Calu3 (cell line): ENCODE results near the gene MEI1. TPM values are rescaled to one million over a fixed set of nuclear protein-coding genes. Genes with fewer than 3 reads are reported as not detected.
"Not testable (repeated sequence)": the region's sequence is repeated elsewhere in the genome, so short reads cannot be mapped to it uniquely, and the experiment has no call there.

Source experiments
- BruUV-seq: library from RNA; stranded (reverse); fragments of 400-500 nt; replicated peaks from 2 replicates; lab custom pipeline; 2021; lab: Mats Ljungman, UMichigan
- CTCF ChIA-PET: fragments of 300-600 bp; sonication (Branson Sonifier 250); formaldehyde crosslinking; loops from one replicate; lab custom pipeline; 2022; ENCODE audit warnings: antibody characterized with exemption; lab: Charles Lee
- DNase-seq: peaks from one replicate; pipeline ENCODE4 v3.0.0; 2022
- H3K27ac Mint-ChIP-seq: one replicate; pipeline ENCODE4 v1.8.0; 2022; ENCODE audit warnings: mixed read lengths; ENCODE audit not compliant: unreplicated experiment
- H3K27me3 Mint-ChIP-seq: one replicate; pipeline ENCODE4 v1.8.0; 2022; ENCODE audit warnings: mixed read lengths; ENCODE audit not compliant: unreplicated experiment
- H3K36me3 Mint-ChIP-seq: one replicate; pipeline ENCODE4 v1.8.0; 2022; ENCODE audit warnings: mild to moderate bottlenecking, moderate library complexity, mixed read lengths; ENCODE audit not compliant: insufficient read depth, unreplicated experiment
- H3K4me1 Mint-ChIP-seq: one replicate; pipeline ENCODE4 v1.8.0; 2022; ENCODE audit warnings: mild to moderate bottlenecking, low read depth, mixed read lengths; ENCODE audit not compliant: unreplicated experiment
- H3K4me3 Mint-ChIP-seq: one replicate; pipeline ENCODE4 v1.8.0; 2022; ENCODE audit warnings: mild to moderate bottlenecking, low read depth, moderate library complexity, mixed read lengths; ENCODE audit not compliant: unreplicated experiment
- H3K9me3 Mint-ChIP-seq: one replicate; pipeline ENCODE4 v1.8.0; 2022; ENCODE audit warnings: low read depth, mixed read lengths; ENCODE audit not compliant: unreplicated experiment
- CTCF ChIP-seq: fragments of 200-600 bp; IDR thresholded peaks from one replicate; pipeline ENCODE4 v1.8.0; 2022; ENCODE audit warnings: antibody characterized with exemption; ENCODE audit not compliant: unreplicated experiment
- intact Hi-C: fragments of 100-400 bp; cut with micrococcal nuclease; formaldehyde crosslinking; loops from one replicate; pipeline ENCODE4 v1.10.0; 2022; ENCODE audit not compliant: unreplicated experiment
- total RNA-seq: library from RNA; stranded (reverse); gene quantifications from 2 replicates; pipeline ENCODE4 v1.2.3, GENCODE V29; 2022

MEI1 gene
- total RNA-seq, 1 experiment from 2014 or later, result 0.68 TPM

DNA sequence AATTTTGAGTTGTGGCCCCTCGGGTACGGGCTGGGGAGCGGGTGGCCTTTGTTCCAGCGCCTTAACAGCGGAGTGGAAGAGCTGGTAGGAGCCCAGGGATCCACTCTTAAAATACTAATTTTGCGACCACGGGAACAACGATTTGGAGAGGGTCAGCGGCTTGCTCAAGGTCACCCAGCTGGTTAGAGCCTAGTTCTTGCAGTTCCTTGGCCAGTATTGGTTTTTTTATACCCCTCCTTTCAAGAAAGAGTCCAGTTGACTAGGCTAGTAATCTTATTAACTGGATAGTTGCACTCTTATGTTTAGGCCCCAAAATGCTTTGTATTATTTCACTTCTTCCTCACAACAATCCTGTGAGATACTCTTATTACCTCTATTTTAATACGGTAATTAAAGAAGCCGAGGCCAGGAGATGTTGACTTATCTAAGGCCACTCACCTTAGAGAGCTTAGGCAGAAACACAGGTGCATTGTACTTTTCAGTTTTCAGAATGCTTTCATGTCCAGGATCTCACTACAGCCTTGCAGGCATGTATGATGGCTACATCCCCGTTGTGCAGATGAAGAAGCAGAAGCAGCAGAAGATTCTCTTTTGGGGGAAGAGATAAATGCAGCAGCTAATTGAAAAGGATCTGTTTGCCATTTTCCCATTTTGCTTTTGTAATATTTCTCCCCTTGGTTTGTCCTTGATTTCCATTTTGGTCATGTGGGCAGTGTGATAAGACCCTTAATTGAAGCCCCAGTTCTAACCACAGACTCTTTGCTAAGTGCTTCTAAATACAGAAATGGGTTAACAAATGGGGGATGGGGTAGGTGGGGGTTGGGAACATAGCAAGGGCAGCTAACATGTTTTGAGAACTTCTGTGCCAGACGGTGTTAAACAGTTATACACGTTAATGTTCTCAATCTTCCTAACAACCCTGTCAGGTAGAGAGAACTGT lies 135.0 kb downstream of the MEI1 start:
- CTCF ChIA-PET, result interaction anchor here (2.0 kb wide), 1 partner anchor 137 kb away, joined by 9 read pairs; no protein-coding TSS in a partner anchor
- peak overlapping the region; percentile 87 for H3K4me3 Mint-ChIP-seq
- intact Hi-C loops, result no loop called here
- H3K9me3 Mint-ChIP-seq, result no peaks in the 10 kb centered on the region
- H3K27ac Mint-ChIP-seq, result peak overlapping the region; percentile 93
- H3K27me3 Mint-ChIP-seq, result no peaks in the 10 kb centered on the region
- TSS peak; percentile 76 for BruUV-seq
- peaks cover 60% of the 10 kb centered on the region for H3K36me3 Mint-ChIP-seq
- H3K4me1 Mint-ChIP-seq, result peaks cover 40% of the 10 kb centered on the region
- DNase-seq, result no peak
- TF ChIP-seq CTCF, result no peak

DNA sequence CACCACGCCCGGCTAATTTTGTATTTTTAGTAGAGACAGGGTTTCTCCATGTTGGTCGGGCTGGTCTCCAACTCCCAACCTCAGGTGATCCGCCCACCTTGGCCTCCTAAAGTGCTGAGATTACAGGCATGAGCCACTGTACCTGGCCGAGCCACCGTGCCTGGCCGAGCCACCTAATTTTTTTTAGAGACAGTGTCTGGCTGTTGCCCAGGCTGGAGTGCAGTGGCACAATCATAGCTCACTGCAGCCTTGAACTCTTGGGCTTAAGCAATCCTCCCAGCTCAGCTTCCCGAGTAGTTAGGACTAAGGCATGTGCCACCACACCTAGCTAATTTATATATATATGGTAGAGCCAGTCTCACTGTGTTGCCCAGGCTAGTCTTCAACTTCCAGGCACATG lies 136.2 kb downstream of the MEI1 start:
- DNase-seq, BruUV-seq, H3K9me3 Mint-ChIP-seq, intact Hi-C loops, H3K27me3 Mint-ChIP-seq, H3K27ac Mint-ChIP-seq, H3K4me3 Mint-ChIP-seq: not testable (repeated sequence)
- Mint-ChIP-seq H3K4me1 (peaks cover 46% of the 10 kb centered on the region), H3K36me3 (peaks cover 65% of the 10 kb centered on the region)
- CTCF ChIA-PET, result interaction anchor here (0.5 kb wide), 1 partner anchor 426 kb away, joined by 5 read pairs; no protein-coding TSS in a partner anchor

DNA sequence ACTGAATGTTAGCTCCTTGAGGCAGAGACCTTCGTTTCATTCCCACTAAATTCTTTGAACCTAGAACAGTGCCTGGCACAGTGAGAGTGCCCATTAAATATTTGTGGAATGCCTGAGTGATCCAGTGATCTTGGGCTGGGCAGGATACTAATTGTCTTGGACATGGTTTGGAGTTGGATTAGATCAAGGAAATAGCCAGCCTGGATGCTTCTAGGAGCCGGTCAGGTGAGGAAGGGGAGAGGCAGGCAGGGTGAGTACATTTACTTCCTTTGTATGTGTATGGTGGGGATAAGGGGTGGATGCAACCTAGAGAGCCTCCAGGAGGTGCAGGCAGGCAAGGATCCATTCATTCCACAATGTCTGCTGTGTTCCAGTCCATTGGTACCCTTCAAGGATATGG lies 137.2 kb downstream of the MEI1 start:
- no peaks in the 10 kb centered on the region for H3K9me3 Mint-ChIP-seq
- CTCF ChIA-PET, result no interaction called here
- H3K36me3 Mint-ChIP-seq, result peaks cover 72% of the 10 kb centered on the region
- DNase-seq, result no peak
- intact Hi-C loops, result no loop called here
- no peaks in the 10 kb centered on the region for H3K27me3 Mint-ChIP-seq
- H3K4me1 Mint-ChIP-seq, result peaks cover 57% of the 10 kb centered on the region
- no TSS peak for BruUV-seq
- H3K27ac Mint-ChIP-seq, result no peak overlapping the region
- no peak overlapping the region for H3K4me3 Mint-ChIP-seq
- TF ChIP-seq CTCF, result no peak

DNA sequence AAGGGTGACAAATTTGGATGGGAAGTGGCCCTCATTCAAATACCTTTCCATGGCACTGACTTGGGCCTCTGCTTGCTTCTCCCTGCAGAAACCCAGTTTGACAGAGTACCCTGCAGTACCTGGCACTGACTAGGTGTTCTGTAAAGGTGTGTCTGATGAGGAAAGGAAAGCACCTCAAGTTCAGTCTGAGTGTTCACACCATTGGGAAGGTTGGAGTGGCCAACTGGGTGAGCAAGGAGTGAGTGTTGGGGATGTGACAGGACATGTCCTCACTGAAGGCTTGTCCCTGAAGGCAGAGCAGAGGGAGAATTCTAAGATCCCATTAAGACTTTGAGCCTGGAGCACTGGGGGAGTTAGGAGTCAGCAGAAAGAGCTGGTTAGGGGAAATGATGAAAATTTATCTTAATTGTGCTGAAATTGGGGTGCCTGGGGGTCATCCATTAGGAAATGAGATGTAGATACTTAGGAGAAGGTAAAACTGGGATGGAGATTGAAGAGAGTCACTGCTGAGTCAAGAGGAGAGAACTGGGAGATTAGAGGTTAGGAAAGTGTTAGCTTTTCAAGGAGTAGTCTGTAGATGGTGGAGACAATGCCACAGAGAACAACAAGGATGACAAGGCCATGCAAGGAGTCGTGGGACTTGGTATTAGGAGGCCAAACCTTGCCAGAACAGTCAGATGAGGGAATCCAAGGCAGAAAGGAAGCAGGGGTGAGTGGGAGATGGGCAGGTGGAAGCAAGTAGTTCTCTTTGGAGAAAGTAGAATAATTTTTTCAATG lies 139.7 kb downstream of the MEI1 start:
- Mint-ChIP-seq H3K27me3 (no peaks in the 10 kb centered on the region), H3K36me3 (peaks cover 52% of the 10 kb centered on the region), H3K9me3 (no peaks in the 10 kb centered on the region), H3K4me1 (peaks cover 67% of the 10 kb centered on the region), H3K27ac (peak overlapping the region; percentile 34), H3K4me3 (no peak overlapping the region)
- no TSS peak for BruUV-seq
- DNase-seq, result no peak
- no peak for TF ChIP-seq CTCF
- intact Hi-C loops, result no loop called here
- CTCF ChIA-PET, result no interaction called here
